ENCODE data around the gene ITLN1.

DNA sequence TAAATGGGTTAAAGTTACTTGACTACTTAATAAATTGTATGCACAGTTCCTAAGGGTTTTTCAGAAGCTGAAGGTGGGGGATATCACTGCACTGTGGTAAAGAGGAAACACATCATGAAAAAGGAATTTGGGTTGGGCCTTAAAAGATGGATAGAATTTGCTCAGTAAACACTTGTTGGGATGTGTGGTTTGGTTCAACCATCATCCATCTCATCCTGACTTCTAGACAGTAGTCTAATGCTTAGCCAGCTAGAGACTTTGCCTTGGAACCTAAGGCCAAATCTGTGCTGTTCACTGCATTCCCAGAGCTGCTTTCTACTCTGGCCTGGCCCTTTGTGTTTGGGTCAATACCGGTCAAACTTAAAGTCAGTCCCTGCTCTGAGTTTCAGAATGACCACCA is 58.4 kb downstream of the ITLN1 start:
- TF ChIP-seq, protein P1, sequence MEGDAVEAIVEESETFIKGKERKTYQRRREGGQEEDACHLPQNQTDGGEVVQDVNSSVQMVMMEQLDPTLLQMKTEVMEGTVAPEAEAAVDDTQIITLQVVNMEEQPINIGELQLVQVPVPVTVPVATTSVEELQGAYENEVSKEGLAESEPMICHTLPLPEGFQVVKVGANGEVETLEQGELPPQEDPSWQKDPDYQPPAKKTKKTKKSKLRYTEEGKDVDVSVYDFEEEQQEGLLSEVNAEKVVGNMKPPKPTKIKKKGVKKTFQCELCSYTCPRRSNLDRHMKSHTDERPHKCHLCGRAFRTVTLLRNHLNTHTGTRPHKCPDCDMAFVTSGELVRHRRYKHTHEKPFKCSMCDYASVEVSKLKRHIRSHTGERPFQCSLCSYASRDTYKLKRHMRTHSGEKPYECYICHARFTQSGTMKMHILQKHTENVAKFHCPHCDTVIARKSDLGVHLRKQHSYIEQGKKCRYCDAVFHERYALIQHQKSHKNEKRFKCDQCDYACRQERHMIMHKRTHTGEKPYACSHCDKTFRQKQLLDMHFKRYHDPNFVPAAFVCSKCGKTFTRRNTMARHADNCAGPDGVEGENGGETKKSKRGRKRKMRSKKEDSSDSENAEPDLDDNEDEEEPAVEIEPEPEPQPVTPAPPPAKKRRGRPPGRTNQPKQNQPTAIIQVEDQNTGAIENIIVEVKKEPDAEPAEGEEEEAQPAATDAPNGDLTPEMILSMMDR (IDR thresholded peaks at IDR 0.05 in 4 of 5, conservative IDR thresholded peaks at IDR 0.05 in 1 of 5), result no peak
- TF ChIP-seq POLR2A (IDR thresholded peaks at IDR 0.05), result no peak

Data from gastrocnemius medialis (tissue), 4 donors.